PC-9 (cell line): ENCODE data around the gene CS. TPM values are rescaled to one million over a fixed set of nuclear protein-coding genes. Genes with fewer than 3 reads are reported as not detected.

Experiments used
- BruUV-seq: library from RNA; stranded (reverse); fragments of 400-500 nt; replicated peaks from 2 replicates; lab custom pipeline; 2021; lab: Mats Ljungman, UMichigan
- CTCF ChIA-PET: fragments of 300-600 bp; sonication (Branson Sonifier 250); formaldehyde crosslinking; loops from one replicate; lab custom pipeline; 2022; ENCODE audit warnings: antibody characterized with exemption; lab: Charles Lee
- POLR2A ChIA-PET: fragments of 300-600 bp; sonication (Branson Sonifier 250); formaldehyde crosslinking; loops from one replicate; lab custom pipeline; 2022; ENCODE audit warnings: antibody characterized with exemption; ENCODE audit not compliant: unreplicated experiment; lab: Charles Lee
- DNase-seq, 2 experiments: peaks; one replicate each; pipeline versions ENCODE4 v3.0.0 to v3.0.0-alpha.2; 2015 to 2022; ENCODE audit warnings: mixed read lengths in 1 of 2
- H2AFZ ChIP-seq: fragments of 200-600 bp; sonication (generic); 2 replicates; pipeline ENCODE4 v1.8.1; 2017; ENCODE audit warnings: antibody characterized with exemption
- H3F3A ChIP-seq: fragments of 200-600 bp; sonication (generic); 2 replicates; pipeline ENCODE4 v1.8.1; 2017; ENCODE audit warnings: antibody characterized with exemption, mild to moderate bottlenecking, low read depth; ENCODE audit not compliant: insufficient read depth
- H3K27ac ChIP-seq: fragments of 200-600 bp; sonication (generic); 2 replicates; pipeline ENCODE4 v1.6.1; 2016; ENCODE audit warnings: mixed run types
- H3K27me3 ChIP-seq: fragments of 200-600 bp; sonication (generic); 2 replicates; pipeline ENCODE4 v1.6.1; 2016; ENCODE audit warnings: low read depth, mixed run types; ENCODE audit not compliant: insufficient read depth
- H3K36me3 ChIP-seq: fragments of 200-600 bp; sonication (generic); 2 replicates; pipeline ENCODE4 v1.6.1; 2016; ENCODE audit warnings: low read depth, mixed run types
- H3K4me1 ChIP-seq: fragments of 200-600 bp; sonication (generic); replicated peaks from 2 replicates; pipeline ENCODE4 v1.6.1; 2016; ENCODE audit warnings: mixed run types; ENCODE audit not compliant: insufficient read depth
- H3K4me2 ChIP-seq: fragments of 200-600 bp; sonication (generic); 2 replicates; pipeline ENCODE4 v1.6.1; 2017; ENCODE audit warnings: mixed run types
- H3K4me3 ChIP-seq: fragments of 200-600 bp; sonication (generic); 2 replicates; pipeline ENCODE4 v1.6.1; 2016; ENCODE audit warnings: mixed run types
- H3K79me2 ChIP-seq: fragments of 200-600 bp; sonication (generic); 2 replicates; pipeline ENCODE4 v1.6.1; 2017; ENCODE audit warnings: low read depth, mixed run types
- H3K9me2 ChIP-seq: fragments of 200-600 bp; sonication (generic); 2 replicates; pipeline ENCODE4 v1.8.1; 2017; ENCODE audit warnings: mild to moderate bottlenecking; ENCODE audit not compliant: insufficient read depth
- H3K9me3 ChIP-seq: fragments of 200-600 bp; sonication (generic); 2 replicates; pipeline ENCODE4 v1.8.1; 2016; ENCODE audit warnings: low read depth; ENCODE audit not compliant: insufficient read depth
- H4K20me1 ChIP-seq: fragments of 200-600 bp; sonication (generic); 2 replicates; pipeline ENCODE4 v1.8.1; 2017; ENCODE audit not compliant: insufficient read depth
- EZH2 ChIP-seq: fragments of 200-600 bp; sonication (generic); IDR thresholded peaks from 2 replicates; pipeline ENCODE4 v1.8.0; 2017; ENCODE audit warnings: antibody characterized with exemption, low read depth
- intact Hi-C: fragments of 100-400 bp; cut with micrococcal nuclease; formaldehyde crosslinking; loops from one replicate; pipeline ENCODE4 v1.10.0; 2022; ENCODE audit not compliant: unreplicated experiment
- total RNA-seq: library from RNA; stranded (reverse); gene quantifications from 2 replicates; pipeline ENCODE4 v1.2.3, GENCODE V29; 2021
- TF ChIP-seq, protein P1 (sequence below): fragments of 200-600 bp; sonication (generic); conservative IDR thresholded peaks from 2 replicates; pipeline ENCODE4 v1.6.1; 2017; ENCODE audit warnings: mixed run types, antibody characterized with exemption, mild to moderate bottlenecking, moderate library complexity

Gene CS
- total RNA-seq, 1 experiment from 2014 or later: 205 TPM

DNA sequence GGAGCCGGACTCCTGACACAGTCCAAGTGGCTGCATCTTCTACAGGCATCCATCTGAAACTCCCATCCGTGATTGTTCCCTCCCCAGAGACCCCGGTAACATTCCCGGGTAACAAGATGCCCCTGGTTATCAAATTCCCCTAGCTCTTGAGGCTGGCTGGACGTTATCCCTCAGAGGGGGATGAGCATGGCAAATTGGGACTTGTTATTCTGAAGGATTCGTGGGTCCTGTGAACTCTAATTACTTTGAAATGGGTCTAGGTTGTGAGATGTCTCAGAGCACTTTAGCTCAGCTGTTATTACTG is 34.3 kb upstream of the CS start:
- DNase-seq: no peak
- Histone ChIP-seq H3K36me3 (no peaks in the 10 kb centered on the region), H3K4me3 (peak overlapping the region; percentile 88), H3K9me3 (no peaks in the 10 kb centered on the region), H2AFZ (peak overlapping the region; percentile 87), H3K27ac (peak overlapping the region; percentile 89), H3K79me2 (peaks cover 13% of the 10 kb centered on the region), H4K20me1 (no peaks in the 10 kb centered on the region), H3K4me2 (peak overlapping the region; percentile 77), H3K4me1 (peaks cover 41% of the 10 kb centered on the region), H3K9me2 (no peaks in the 10 kb centered on the region), H3K27me3 (no peaks in the 10 kb centered on the region), H3F3A (peaks cover 40% of the 10 kb centered on the region)
- ChIA-PET CTCF (no interaction called here), POLR2A (no interaction called here)
- TF ChIP-seq, protein P1, sequence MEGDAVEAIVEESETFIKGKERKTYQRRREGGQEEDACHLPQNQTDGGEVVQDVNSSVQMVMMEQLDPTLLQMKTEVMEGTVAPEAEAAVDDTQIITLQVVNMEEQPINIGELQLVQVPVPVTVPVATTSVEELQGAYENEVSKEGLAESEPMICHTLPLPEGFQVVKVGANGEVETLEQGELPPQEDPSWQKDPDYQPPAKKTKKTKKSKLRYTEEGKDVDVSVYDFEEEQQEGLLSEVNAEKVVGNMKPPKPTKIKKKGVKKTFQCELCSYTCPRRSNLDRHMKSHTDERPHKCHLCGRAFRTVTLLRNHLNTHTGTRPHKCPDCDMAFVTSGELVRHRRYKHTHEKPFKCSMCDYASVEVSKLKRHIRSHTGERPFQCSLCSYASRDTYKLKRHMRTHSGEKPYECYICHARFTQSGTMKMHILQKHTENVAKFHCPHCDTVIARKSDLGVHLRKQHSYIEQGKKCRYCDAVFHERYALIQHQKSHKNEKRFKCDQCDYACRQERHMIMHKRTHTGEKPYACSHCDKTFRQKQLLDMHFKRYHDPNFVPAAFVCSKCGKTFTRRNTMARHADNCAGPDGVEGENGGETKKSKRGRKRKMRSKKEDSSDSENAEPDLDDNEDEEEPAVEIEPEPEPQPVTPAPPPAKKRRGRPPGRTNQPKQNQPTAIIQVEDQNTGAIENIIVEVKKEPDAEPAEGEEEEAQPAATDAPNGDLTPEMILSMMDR: no peak
- TF ChIP-seq EZH2: no peak
- intact Hi-C loops: loop anchor here (1.0 kb wide), 1 partner anchor 26 kb away; the partner anchor contains the start of gene STAT2
- TSS peak; percentile 96 for BruUV-seq

DNA sequence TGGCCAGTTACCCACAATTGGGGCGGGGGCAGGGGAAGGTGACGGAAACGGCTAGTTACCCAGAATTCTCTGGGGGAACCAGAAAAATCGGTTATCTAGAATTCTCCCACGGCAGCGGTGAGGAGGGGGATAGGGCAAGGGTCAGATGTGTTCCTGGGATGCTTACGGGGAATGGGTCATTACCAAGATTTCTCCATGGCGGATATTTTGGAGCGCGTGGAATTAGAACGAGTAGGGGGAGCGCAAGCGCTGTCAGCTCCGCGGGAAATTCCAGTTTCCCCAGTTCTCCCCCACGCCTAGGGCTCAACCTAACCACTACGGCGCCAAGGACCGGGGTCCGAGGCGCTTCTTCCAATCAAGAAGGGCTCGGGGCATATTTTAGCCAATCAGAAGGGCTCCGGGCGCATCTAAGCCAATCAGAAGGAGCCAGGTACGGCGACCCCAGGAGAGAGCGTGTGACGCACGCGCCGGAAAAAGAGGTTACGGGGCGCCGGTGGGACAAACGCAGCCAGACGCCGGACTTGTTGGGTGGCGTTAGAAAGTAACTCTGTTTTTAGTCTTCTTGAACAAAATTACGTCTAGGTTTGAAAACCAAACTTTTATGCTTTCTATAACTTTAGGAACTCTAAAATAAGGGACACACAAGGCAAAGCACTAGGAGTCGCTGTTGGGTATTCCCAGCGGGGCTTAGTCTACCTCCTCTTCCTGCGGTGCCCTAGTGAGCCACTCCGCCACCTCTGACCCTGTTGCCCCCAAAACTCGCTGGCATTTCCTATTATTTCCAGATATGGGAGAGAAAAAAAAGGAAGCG is 33.8 kb upstream of the CS start, which contains the start of gene PAN2:
PAN2 (minus strand) TSS at position 322 of the 811 bp plus-strand sequence. CDS start 906 bp downstream, outside the sequence.
- Histone ChIP-seq H4K20me1 (no peaks in the 10 kb centered on the region), H3K27ac (peak within 1 kb of the TSS; percentile 89), H3K4me1 (peaks cover 36% of the 10 kb centered on the region), H3K36me3 (no peaks in the 10 kb centered on the region), H3K9me2 (no peaks in the 10 kb centered on the region), H3F3A (peaks cover 34% of the 10 kb centered on the region), H3K9me3 (no peaks in the 10 kb centered on the region), H3K79me2 (peaks cover 13% of the 10 kb centered on the region), H3K4me3 (peak within 1 kb of the TSS; percentile 88), H2AFZ (peak within 1 kb of the TSS; percentile 87), H3K27me3 (no peaks in the 10 kb centered on the region), H3K4me2 (peak within 1 kb of the TSS; percentile 95)
- DNase-seq: peak; percentile 92 to 93
- intact Hi-C loops: loop anchor here (1.0 kb wide), 1 partner anchor 26 kb away; the partner anchor contains the start of gene STAT2
- POLR2A ChIA-PET: interaction anchor here (0.5 to 0.7 kb wide), 6 partner anchors 18 to 745 kb away, joined by 3 to 9 read pairs (median 4); partner anchors contain the start of genes CNPY2, NEMP1 and STAT2
- TF ChIP-seq EZH2: no peak
- TF ChIP-seq, protein P1: peak; percentile 63
- BruUV-seq: no TSS peak
- CTCF ChIA-PET: interaction anchor here (0.6 to 0.7 kb wide), 2 partner anchors 127 to 670 kb away, joined by 4 to 5 read pairs; no protein-coding TSS in a partner anchor

DNA sequence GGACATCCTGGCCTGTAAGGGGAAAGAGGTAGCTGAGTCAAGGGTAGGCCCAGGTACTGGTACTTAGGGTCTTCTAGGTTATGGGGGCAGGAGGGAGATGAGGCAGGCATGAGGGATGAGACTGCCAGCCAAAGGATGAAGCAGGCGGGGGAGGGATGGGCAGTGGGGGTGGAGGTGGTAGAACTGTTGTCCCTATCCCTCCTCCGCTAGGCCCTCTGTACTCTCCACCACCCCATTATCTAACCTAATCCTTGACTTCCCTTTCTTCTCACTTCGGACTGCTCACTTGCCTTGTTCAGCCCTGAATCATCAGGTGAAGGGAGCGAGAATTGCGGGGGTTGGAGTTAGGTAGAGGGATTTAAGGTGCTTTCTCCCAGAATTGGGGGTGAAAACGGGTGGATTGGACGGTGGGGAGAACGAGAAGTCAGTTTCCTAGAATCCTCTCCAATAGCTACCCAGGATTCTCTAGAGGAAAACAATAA is 33.1 kb upstream of the CS start:
- Histone ChIP-seq H3K9me3 (no peaks in the 10 kb centered on the region), H3K27me3 (no peaks in the 10 kb centered on the region), H4K20me1 (no peaks in the 10 kb centered on the region), H3K27ac (peak overlapping the region; percentile 89), H3K4me3 (peak overlapping the region; percentile 88), H3F3A (peaks cover 33% of the 10 kb centered on the region), H3K4me2 (peak overlapping the region; percentile 95), H3K36me3 (no peaks in the 10 kb centered on the region), H3K9me2 (no peaks in the 10 kb centered on the region), H2AFZ (peak overlapping the region; percentile 87), H3K79me2 (peaks cover 13% of the 10 kb centered on the region), H3K4me1 (peaks cover 30% of the 10 kb centered on the region)
- intact Hi-C loops: no loop called here
- peak in 1 of 2 experiments; percentile 35 for DNase-seq
- ChIA-PET POLR2A (interaction anchor here (0.5 to 0.7 kb wide), 5 partner anchors 19 to 745 kb away, joined by 3 to 9 read pairs (median 4); partner anchors contain the start of genes NEMP1 and STAT2), CTCF (interaction anchor here (0.6 to 0.7 kb wide), 2 partner anchors 128 to 671 kb away, joined by 4 to 5 read pairs; no protein-coding TSS in a partner anchor)
- TF ChIP-seq, protein P1: no peak
- TF ChIP-seq EZH2: no peak
- TSS peak; percentile 55 for BruUV-seq
